HG02642 (cell line): ENCODE measurements around the gene NDFIP1.
"Not testable (repeated sequence)": the region's sequence is repeated elsewhere in the genome, so short reads cannot be mapped to it uniquely, and the experiment has no call there.

Experiments used
- ATAC-seq: cut with Tn5 transposase; IDR thresholded peaks from one replicate; pipeline ENCODE4 v1.9.1; 2021; ENCODE audit warnings: mild to moderate bottlenecking; ENCODE audit not compliant: unreplicated experiment, poor library complexity

The NDFIP1 gene

GRCh38 chr5:142150431-142150830, 41.9 kb downstream of the NDFIP1 start:
- no peak for ATAC-seq

- no peak for ATAC-seq
Observed at GRCh38 chr5:142151436-142152383, 43.1 kb downstream of the NDFIP1 start.

- no peak for ATAC-seq
Observed at GRCh38 chr5:142152384-142152732, 43.8 kb downstream of the NDFIP1 start.

- no peak for ATAC-seq
Observed at GRCh38 chr5:142153674-142154448, 45.3 kb downstream of the NDFIP1 start.

GRCh38 chr5:142154449-142154841, 45.9 kb downstream of the NDFIP1 start:
- ATAC-seq, result not testable (repeated sequence)

GRCh38 chr5:142156839-142157463, 48.4 kb downstream of the NDFIP1 start:
- ATAC-seq, result no peak

- no peak for ATAC-seq
Observed at GRCh38 chr5:142159354-142159753, 50.8 kb downstream of the NDFIP1 start.

- no peak for ATAC-seq
Observed at GRCh38 chr5:142164315-142164714, 55.7 kb downstream of the NDFIP1 start.

GRCh38 chr5:142166754-142167153, 58.2 kb downstream of the NDFIP1 start:
- ATAC-seq, result no peak

- ATAC-seq, result no peak
Observed at GRCh38 chr5:142167458-142167857, 58.9 kb downstream of the NDFIP1 start.

- no peak for ATAC-seq
Observed at GRCh38 chr5:142168365-142168764, 59.8 kb downstream of the NDFIP1 start.

GRCh38 chr5:142170254-142170953, 61.8 kb downstream of the NDFIP1 start:
- ATAC-seq, result no peak

GRCh38 chr5:142171270-142171669, 62.7 kb downstream of the NDFIP1 start:
- ATAC-seq, result no peak

- ATAC-seq, result no peak
Observed at GRCh38 chr5:142175039-142175438, 66.5 kb downstream of the NDFIP1 start.

- ATAC-seq, result no peak
Observed at GRCh38 chr5:142175461-142176142, 67.0 kb downstream of the NDFIP1 start.

GRCh38 chr5:142176255-142176654, 67.7 kb downstream of the NDFIP1 start:
- no peak for ATAC-seq

GRCh38 chr5:142178651-142179050, 70.1 kb downstream of the NDFIP1 start:
- no peak for ATAC-seq

- ATAC-seq, result no peak
Observed at GRCh38 chr5:142179776-142180387, 71.3 kb downstream of the NDFIP1 start.

- ATAC-seq, result no peak
Observed at GRCh38 chr5:142181096-142181495, 72.5 kb downstream of the NDFIP1 start.
